SK-N-SH (cell line): Measurements from ENCODE around the gene NPIPB6.
"Not testable (repeated sequence)": the region's sequence is repeated elsewhere in the genome, so short reads cannot be mapped to it uniquely, and the experiment has no call there.

Experiments
- CTCF ChIP-seq: fragments of 200-600 bp; sonication (generic); IDR thresholded peaks from 2 replicates; pipeline ENCODE4 v1.6.1; 2017; ENCODE audit warnings: antibody characterized with exemption, mild to moderate bottlenecking, moderate library complexity
- EZH2phosphoT487 ChIP-seq: fragments of 200-600 bp; sonication (generic); IDR thresholded peaks from 2 replicates; pipeline ENCODE4 v1.6.1; 2017; ENCODE audit warnings: low read depth, mixed run types, mild to moderate bottlenecking, antibody characterized with exemption, moderate library complexity, borderline replicate concordance
- MXI1 ChIP-seq: IDR thresholded peaks from 2 replicates; pipeline ENCODE4 v1.6.1; 2012; ENCODE audit warnings: mild to moderate bottlenecking, low read depth, low read length, improper control_type of control experiment
- POLR2AphosphoS5 ChIP-seq: IDR thresholded peaks from 2 replicates; pipeline ENCODE4 v1.6.1; 2012; ENCODE audit warnings: low read depth, low read length
- SIN3A ChIP-seq: IDR thresholded peaks from 2 replicates; pipeline ENCODE4 v1.6.1; 2012; ENCODE audit warnings: low read depth, mild to moderate bottlenecking, low read length, moderate library complexity, borderline replicate concordance

- TF ChIP-seq POLR2AphosphoS5, EZH2phosphoT487, CTCF, MXI1, SIN3A: not testable (repeated sequence)
Measured at GRCh38 chr16:28364268-28365173, 1.2 kb upstream of the NPIPB6 start.
